GM19397 (cell line): Measurements from ENCODE around the gene C1R.

Experiments used
- ATAC-seq: cut with Tn5 transposase; IDR thresholded peaks from one replicate; pipeline ENCODE4 v1.9.1; 2021; ENCODE audit warnings: mild to moderate bottlenecking, moderate library complexity; ENCODE audit not compliant: unreplicated experiment

Gene C1R

GRCh38 chr12:7100239-7100638 is 8.0 kb upstream of the C1R start:
- no peak for ATAC-seq

GRCh38 chr12:7099290-7099996 is 7.2 kb upstream of the C1R start:
- no peak for ATAC-seq

GRCh38 chr12:7096979-7097378 is 4.7 kb upstream of the C1R start:
- no peak for ATAC-seq

GRCh38 chr12:7096006-7096932 is 4.0 kb upstream of the C1R start:
- ATAC-seq, result no peak

GRCh38 chr12:7093892-7094291 is 1.6 kb upstream of the C1R start:
- ATAC-seq, result no peak

GRCh38 chr12:7093486-7093885 is 1.2 kb upstream of the C1R start:
- no peak for ATAC-seq

GRCh38 chr12:7092986-7093460 is 778 bp upstream of the C1R start:
- ATAC-seq, result no peak

- no peak for ATAC-seq
These were observed 501 bp downstream of the C1R start for GRCh38 chr12:7091660-7092228.

- ATAC-seq, result no peak
These were observed 1.1 kb downstream of the C1R start for GRCh38 chr12:7091171-7091570.

GRCh38 chr12:7090222-7090998 is 1.8 kb downstream of the C1R start:
- no peak for ATAC-seq

- ATAC-seq, result no peak
These were observed 2.9 kb downstream of the C1R start for GRCh38 chr12:7089196-7089871.

- no peak for ATAC-seq
These were observed 9.1 kb downstream of the C1R start for GRCh38 chr12:7083125-7083524.

- no peak for ATAC-seq
These were observed 11.2 kb downstream of the C1R start for GRCh38 chr12:7081037-7081436.

- ATAC-seq, result no peak
These were observed 12.5 kb downstream of the C1R start for GRCh38 chr12:7079826-7080125.

GRCh38 chr12:7078163-7078562 is 14.1 kb downstream of the C1R start:
- ATAC-seq, result no peak

- ATAC-seq, result no peak
These were observed 15.8 kb downstream of the C1R start for GRCh38 chr12:7076493-7076892.

- no peak for ATAC-seq
These were observed 16.3 kb downstream of the C1R start for GRCh38 chr12:7075939-7076338.

GRCh38 chr12:7075518-7075917 is 16.7 kb downstream of the C1R start:
- no peak for ATAC-seq

- no peak for ATAC-seq
These were observed 18.3 kb downstream of the C1R start for GRCh38 chr12:7073946-7074345.

- ATAC-seq, result no peak
These were observed 19.7 kb downstream of the C1R start for GRCh38 chr12:7072554-7072953.

- no peak for ATAC-seq
These were observed 20.2 kb downstream of the C1R start for GRCh38 chr12:7072035-7072434.
